Right atrium auricular region (tissue), 2 donors: ENCODE measurements around the gene SERINC5. TPM values are rescaled to one million over a fixed set of nuclear protein-coding genes. Genes with fewer than 3 reads are reported as not detected.
"Not testable (repeated sequence)": the region's sequence is repeated elsewhere in the genome, so short reads cannot be mapped to it uniquely, and the experiment has no call there.

ENCODE experiments used
- DNase-seq: peaks from one replicate; pipeline ENCODE4 v3.0.0-alpha.2; 2019; ENCODE audit warnings: low spot score
- H3K27ac ChIP-seq, 2 donors: fragments of 200-600 bp; sonication (generic); 1 replicate in 1 of 2; 2 replicates in 1 of 2; pipeline ENCODE4 v1.5.1; 2016 to 2019
- H3K27me3 ChIP-seq, 2 donors: fragments of 200-600 bp; sonication (generic); one replicate each; pipeline versions ENCODE4 v1.5.1 to v1.6.0; 2017 to 2019
- H3K36me3 ChIP-seq: fragments of 200-600 bp; sonication (generic); one replicate; pipeline ENCODE4 v1.5.1; 2016
- H3K4me1 ChIP-seq, 2 donors: fragments of 200-600 bp; sonication (generic); one replicate each; pipeline versions ENCODE4 v1.5.1 to v1.6.0; 2017 to 2019
- H3K4me3 ChIP-seq, 2 donors: fragments of 200-600 bp; sonication (generic); 1 replicate in 1 of 2; 2 replicates in 1 of 2; pipeline ENCODE4 v1.5.1; 2017 to 2019; ENCODE audit warnings: mild to moderate bottlenecking in 1 of 2, moderate library complexity in 1 of 2
- H3K9me3 ChIP-seq, 2 donors: fragments of 200-600 bp; sonication (generic); one replicate each; pipeline ENCODE4 v1.5.1; 2019
- total RNA-seq, 2 donors: library from RNA; depleted of rRNA; stranded (reverse); fragments of >200 nt; gene quantifications; one replicate each; pipeline ENCODE4 v1.1.0, GENCODE V29; 2016
- TF ChIP-seq, protein P1 (sequence below), 2 donors: fragments of 200-600 bp; sonication (generic); IDR thresholded peaks; one replicate each; pipeline ENCODE4 v1.5.1; 2019; ENCODE audit warnings: antibody characterized with exemption in 2 of 2

SERINC5 gene
- total RNA-seq, 2 donors from 2014 or later = 9.2 to 11.0 TPM

DNA sequence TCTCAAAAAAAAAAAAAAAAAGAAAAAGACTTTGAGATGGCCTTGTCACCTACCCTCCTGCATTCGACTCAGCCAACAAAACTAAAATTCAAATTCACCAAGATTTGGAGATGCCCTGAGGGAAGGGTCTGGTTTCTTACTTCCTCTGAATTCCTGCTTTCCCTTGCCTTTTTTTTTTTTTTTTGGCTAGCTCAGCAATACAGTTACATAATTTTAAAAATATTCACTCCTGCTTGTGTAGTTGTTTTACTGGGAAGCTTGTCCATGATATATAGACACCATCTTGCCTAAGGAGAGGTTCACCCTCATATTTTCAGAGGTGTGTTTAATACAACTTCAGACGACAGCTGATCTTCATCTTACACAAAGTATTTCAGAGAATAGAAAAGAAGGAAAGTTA lies 21.3 kb upstream of the SERINC5 start:
- Histone ChIP-seq H3K27me3 (no peaks in the 10 kb centered on the region), H3K4me1 (no peaks in the 10 kb centered on the region), H3K4me3 (no peak overlapping the region), H3K9me3 (no peaks in the 10 kb centered on the region), H3K36me3 (no peaks in the 10 kb centered on the region), H3K27ac (no peak overlapping the region)
- no peak for DNase-seq
- TF ChIP-seq, protein P1, sequence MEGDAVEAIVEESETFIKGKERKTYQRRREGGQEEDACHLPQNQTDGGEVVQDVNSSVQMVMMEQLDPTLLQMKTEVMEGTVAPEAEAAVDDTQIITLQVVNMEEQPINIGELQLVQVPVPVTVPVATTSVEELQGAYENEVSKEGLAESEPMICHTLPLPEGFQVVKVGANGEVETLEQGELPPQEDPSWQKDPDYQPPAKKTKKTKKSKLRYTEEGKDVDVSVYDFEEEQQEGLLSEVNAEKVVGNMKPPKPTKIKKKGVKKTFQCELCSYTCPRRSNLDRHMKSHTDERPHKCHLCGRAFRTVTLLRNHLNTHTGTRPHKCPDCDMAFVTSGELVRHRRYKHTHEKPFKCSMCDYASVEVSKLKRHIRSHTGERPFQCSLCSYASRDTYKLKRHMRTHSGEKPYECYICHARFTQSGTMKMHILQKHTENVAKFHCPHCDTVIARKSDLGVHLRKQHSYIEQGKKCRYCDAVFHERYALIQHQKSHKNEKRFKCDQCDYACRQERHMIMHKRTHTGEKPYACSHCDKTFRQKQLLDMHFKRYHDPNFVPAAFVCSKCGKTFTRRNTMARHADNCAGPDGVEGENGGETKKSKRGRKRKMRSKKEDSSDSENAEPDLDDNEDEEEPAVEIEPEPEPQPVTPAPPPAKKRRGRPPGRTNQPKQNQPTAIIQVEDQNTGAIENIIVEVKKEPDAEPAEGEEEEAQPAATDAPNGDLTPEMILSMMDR (IDR thresholded peaks at IDR 0.05) = no peak

DNA sequence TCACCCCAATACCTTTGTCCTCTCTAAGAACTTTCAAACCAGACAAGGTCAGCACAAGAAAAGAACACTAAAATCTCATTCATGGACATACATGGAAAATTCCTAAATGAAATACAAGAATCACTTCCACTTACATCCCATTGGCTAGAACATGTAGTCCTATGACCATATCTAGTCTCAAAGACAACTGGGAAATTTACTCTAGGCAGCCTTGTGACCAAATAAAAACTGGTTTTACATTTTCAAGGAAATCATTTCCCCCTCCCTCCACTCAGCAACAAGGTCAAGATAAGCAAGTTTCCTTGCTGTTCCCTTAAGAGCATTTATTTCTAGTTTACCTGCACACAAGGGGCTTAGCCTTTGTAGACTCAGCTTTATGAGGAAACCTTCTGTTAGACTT lies 20.3 kb upstream of the SERINC5 start:
- TF ChIP-seq, protein P1 (IDR thresholded peaks at IDR 0.05) = no peak
- H3K9me3 ChIP-seq = no peaks in the 10 kb centered on the region
- H3K27me3 ChIP-seq = no peaks in the 10 kb centered on the region
- no peaks in the 10 kb centered on the region for H3K36me3 ChIP-seq
- no peaks in the 10 kb centered on the region for H3K4me1 ChIP-seq
- H3K27ac ChIP-seq = no peak overlapping the region
- no peak overlapping the region for H3K4me3 ChIP-seq
- DNase-seq = no peak

DNA sequence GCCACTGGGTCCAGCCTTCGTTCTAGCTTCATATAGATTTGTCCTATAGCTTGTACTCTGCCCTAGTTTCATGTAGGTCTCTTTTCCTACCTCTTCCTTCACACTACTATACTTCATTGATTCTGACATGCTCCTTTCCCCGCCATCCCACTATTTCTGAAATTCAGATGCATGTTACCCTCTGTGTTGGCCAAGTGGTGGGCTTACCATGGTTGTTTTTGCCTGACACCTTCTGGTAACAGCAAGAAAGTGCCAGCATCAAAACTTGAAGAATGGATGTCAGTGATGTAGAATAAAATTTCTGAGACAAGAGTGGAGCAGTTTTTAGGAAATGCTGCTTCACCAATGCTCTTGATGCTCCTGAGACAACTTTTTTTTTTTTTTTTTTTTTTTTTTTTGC lies 19.5 kb upstream of the SERINC5 start:
- H3K4me3 ChIP-seq = no peak overlapping the region
- H3K27ac ChIP-seq = no peak overlapping the region
- no peak for DNase-seq
- H3K4me1 ChIP-seq = no peaks in the 10 kb centered on the region
- no peaks in the 10 kb centered on the region for H3K27me3 ChIP-seq
- no peaks in the 10 kb centered on the region for H3K36me3 ChIP-seq
- H3K9me3 ChIP-seq = no peaks in the 10 kb centered on the region
- TF ChIP-seq, protein P1 (IDR thresholded peaks at IDR 0.05) = peak; percentile 21 to 55

DNA sequence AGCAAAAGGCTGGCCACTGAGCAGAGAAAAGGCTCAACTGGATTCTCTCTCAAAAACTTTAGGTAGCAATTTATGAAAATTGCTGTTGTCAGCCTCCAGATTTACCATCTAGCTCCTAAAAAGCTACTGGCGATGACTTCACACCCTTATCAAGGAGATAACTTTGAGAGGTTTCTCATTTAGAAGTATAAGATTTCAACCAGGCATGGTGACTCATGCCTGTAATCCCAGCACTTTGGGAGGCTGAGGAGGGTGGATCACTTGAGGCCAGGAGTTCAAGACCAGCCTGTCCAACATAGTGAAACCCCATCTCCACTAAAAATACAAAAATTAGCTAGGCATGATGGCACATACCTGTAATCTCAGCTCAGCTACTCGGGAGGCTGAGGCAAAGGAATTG lies 14.7 kb upstream of the SERINC5 start:
- not testable (repeated sequence) for H3K27ac ChIP-seq, H3K9me3 ChIP-seq, H3K4me1 ChIP-seq, H3K36me3 ChIP-seq, DNase-seq, H3K27me3 ChIP-seq, H3K4me3 ChIP-seq

DNA sequence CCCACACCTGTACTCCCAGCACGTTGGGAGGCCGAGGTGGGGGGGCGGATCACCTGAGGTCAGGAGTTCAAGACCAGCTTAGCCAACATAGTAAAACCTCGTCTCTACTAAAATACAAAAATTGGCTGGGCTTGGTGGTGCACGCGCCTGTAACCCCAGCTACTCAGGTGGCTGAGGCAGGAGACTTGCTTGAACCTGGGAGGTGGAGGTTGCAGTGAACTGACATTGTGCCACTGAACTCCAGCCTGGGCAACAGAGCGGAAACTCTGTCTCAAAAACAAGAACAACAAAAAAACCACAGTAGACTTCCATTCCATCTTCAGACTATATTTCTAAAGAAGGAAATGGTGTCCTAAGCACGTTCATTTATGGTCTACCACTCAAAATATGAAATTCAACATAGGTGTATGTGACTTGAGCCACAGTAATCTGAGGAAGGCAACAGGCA lies 14.2 kb upstream of the SERINC5 start:
- H3K27ac ChIP-seq = no peak overlapping the region
- H3K9me3 ChIP-seq = no peaks in the 10 kb centered on the region
- DNase-seq = no peak
- H3K27me3 ChIP-seq = no peaks in the 10 kb centered on the region
- TF ChIP-seq, protein P1 (IDR thresholded peaks at IDR 0.05) = no peak
- H3K36me3 ChIP-seq = no peaks in the 10 kb centered on the region
- no peak overlapping the region for H3K4me3 ChIP-seq
- H3K4me1 ChIP-seq = no peaks in the 10 kb centered on the region

DNA sequence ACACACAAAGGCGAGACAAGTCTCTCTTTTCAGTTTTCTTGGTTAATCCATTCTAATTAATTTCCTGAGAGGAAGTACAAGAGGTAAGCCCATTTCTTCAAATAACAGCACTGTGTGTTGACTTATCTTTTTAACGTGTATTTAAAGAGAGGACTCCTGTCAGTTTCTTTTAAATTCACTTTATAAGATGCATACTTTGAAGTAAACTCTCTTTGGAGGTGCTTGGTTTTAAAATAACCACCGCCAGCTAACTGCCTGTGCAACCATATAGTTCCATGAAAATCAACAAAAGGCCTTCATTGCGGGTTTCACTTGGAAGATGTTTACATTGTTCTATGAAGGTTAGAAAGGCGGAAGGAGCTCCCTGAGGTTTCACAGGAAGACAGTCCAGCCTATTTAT lies 13.1 kb upstream of the SERINC5 start:
- no peaks in the 10 kb centered on the region for H3K36me3 ChIP-seq
- no peak overlapping the region for H3K4me3 ChIP-seq
- no peak overlapping the region for H3K27ac ChIP-seq
- no peaks in the 10 kb centered on the region for H3K27me3 ChIP-seq
- TF ChIP-seq, protein P1 (IDR thresholded peaks at IDR 0.05) = no peak
- no peak for DNase-seq
- no peaks in the 10 kb centered on the region for H3K9me3 ChIP-seq
- no peaks in the 10 kb centered on the region for H3K4me1 ChIP-seq
